Mucosa of rectum (tissue), 2 donors: Measurements from ENCODE around the gene ABR.
"Not testable (repeated sequence)": the region's sequence is repeated elsewhere in the genome, so short reads cannot be mapped to it uniquely, and the experiment has no call there.

Experiments
- H3K27ac ChIP-seq, 2 donors: one replicate each; pipeline ENCODE4 v1.7.0; 2013; ENCODE audit warnings: inconsistent platforms in 2 of 2, low read depth in 2 of 2, low read length in 2 of 2
- H3K27me3 ChIP-seq, 2 donors: one replicate each; pipeline ENCODE4 v1.7.0; 2013; ENCODE audit warnings: low read length in 2 of 2; ENCODE audit not compliant: control insufficient read depth in 2 of 2, insufficient read depth in 2 of 2
- H3K36me3 ChIP-seq, 2 donors: one replicate each; pipeline ENCODE4 v1.7.0; 2013; ENCODE audit warnings: low read length in 2 of 2; ENCODE audit not compliant: control insufficient read depth in 2 of 2, insufficient read depth in 2 of 2
- H3K4me1 ChIP-seq, 2 donors: one replicate each; pipeline ENCODE4 v1.7.0; 2013; ENCODE audit warnings: low read length in 2 of 2, mild to moderate bottlenecking in 1 of 2; ENCODE audit not compliant: control insufficient read depth in 2 of 2, insufficient read depth in 2 of 2
- H3K4me3 ChIP-seq, 2 donors: one replicate each; pipeline ENCODE4 v1.7.0; 2013; ENCODE audit warnings: low read length in 2 of 2
- H3K9ac ChIP-seq, 2 donors: one replicate each; pipeline ENCODE4 v1.7.0; 2013; ENCODE audit warnings: low read length in 2 of 2, low read depth in 1 of 2, mild to moderate bottlenecking in 1 of 2
- H3K9me3 ChIP-seq, 2 donors: one replicate each; pipeline ENCODE4 v1.7.0; 2013; ENCODE audit warnings: low read length in 2 of 2; ENCODE audit not compliant: control insufficient read depth in 2 of 2
- donor health status: healthy.
- donor health status: Normal muscosa, but diverticular disease.

The ABR gene

DNA sequence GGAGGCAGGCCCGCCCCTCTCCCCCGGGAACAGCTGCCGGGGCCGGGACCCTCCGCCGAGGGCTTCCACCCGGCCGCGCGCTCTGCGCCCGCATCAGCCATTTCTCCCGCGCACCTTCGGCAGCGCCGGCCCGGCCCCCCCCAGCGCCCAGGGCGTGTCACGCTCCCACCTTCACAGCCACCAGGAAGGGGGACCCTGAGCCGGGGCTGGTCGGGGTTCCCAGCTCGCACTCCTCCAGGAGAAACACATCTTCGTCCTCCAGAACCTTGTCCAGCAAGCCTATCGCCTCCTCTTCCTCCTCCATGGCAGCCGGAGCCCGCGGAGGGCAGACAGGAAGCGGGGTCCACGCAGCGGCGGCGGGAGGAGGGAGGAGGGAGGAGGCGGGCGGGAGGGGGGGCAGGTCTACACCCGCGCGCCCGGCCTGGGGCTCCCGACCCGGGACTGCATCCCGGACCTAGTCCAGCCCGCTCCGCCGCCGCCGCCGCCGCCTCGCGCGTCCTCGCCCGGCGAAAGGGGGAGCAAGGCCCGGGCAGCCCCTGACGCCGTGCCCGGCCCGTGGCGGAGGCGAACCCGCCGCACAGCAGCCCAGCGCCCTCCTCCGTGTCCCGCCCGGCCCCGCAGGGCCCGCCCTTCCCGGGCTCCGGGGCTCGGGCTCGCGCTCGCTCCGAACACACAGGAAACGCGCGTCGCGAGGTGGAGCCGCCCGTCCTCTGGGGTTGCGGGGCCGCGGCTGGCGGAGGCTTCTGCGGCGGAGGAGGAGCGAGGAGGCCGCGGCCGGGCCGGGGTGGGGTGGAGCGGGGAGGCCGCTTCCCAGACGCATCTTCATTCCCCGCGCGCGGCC is 70.8 kb downstream of the ABR start:
- Histone ChIP-seq H3K27me3 (no peaks in the 10 kb centered on the region), H3K9ac (peak overlapping the region; percentile 87 to 89)

GRCh38 chr17:1108478-1108764 is 71.4 kb downstream of the ABR start:
- peak overlapping the region; percentile 77 to 85 for H3K4me3 ChIP-seq
- peaks cover 10 to 12% of the 10 kb centered on the region in 2 donors for H3K36me3 ChIP-seq
- H3K9ac ChIP-seq, result peak overlapping the region; percentile 87 to 89
- H3K4me1 ChIP-seq, result peaks cover 48 to 56% of the 10 kb centered on the region in 2 donors
- no peaks in the 10 kb centered on the region for H3K9me3 ChIP-seq
- H3K27ac ChIP-seq, result peak overlapping the region; percentile 96 to 97
- no peaks in the 10 kb centered on the region for H3K27me3 ChIP-seq

More for the DNA sequence above, 70.8 kb downstream of the ABR start:
- peak overlapping the region; percentile 77 to 85 for H3K4me3 ChIP-seq
- H3K9me3 ChIP-seq, result no peaks in the 10 kb centered on the region
- peak overlapping the region; percentile 96 to 97 for H3K27ac ChIP-seq
- H3K4me1 ChIP-seq, result peaks cover 51 to 58% of the 10 kb centered on the region in 2 donors
- peaks cover 4 to 9% of the 10 kb centered on the region in 2 donors for H3K36me3 ChIP-seq

DNA sequence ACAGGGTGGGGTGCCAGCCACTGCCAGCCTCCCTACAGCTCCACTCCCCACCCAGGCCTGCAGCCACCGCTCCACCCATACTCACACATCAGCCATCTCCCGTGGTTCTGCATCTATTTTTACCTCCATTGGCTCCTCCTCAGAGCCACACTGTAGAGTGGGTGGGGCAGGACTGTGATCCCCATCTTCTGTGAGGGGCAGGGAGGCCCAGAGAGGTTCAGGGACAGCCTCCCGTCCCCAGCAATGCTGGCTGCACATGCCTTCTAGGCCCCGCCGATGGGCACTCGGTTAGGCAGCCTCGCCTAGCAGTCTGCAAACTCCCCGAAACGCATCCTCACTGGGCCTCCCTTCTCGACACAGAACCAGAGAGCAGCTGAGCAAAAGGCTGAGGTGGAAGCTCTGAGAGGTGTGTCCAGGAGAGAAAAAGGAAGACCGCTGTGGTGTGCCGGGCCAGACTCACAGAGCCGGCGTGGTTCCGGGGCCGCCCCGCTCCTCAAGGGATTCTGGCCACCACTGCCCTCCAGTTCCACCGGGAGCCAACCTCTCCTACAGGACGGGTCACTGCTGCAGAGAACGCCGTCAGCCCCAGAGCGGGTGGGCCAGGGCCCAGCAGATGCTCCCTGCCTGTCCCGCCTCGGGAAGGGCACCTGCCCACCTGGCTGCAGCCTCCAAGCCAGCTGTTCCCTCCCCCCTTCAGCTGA is 71.9 kb downstream of the ABR start:
- H3K27ac ChIP-seq, result peak overlapping the region; percentile 96 to 97
- peaks cover 13 to 14% of the 10 kb centered on the region in 2 donors for H3K36me3 ChIP-seq
- peak overlapping the region; percentile 87 to 89 for H3K9ac ChIP-seq
- peak overlapping the region; percentile 77 to 85 for H3K4me3 ChIP-seq
- no peaks in the 10 kb centered on the region for H3K27me3 ChIP-seq
- H3K4me1 ChIP-seq, result peaks cover 43 to 54% of the 10 kb centered on the region in 2 donors
- no peaks in the 10 kb centered on the region for H3K9me3 ChIP-seq

GRCh38 chr17:1107083-1107776 is 72.6 kb downstream of the ABR start:
- peak overlapping the region; percentile 77 to 85 for H3K4me3 ChIP-seq
- no peaks in the 10 kb centered on the region for H3K9me3 ChIP-seq
- H3K27ac ChIP-seq, result peak overlapping the region; percentile 96 to 97
- H3K27me3 ChIP-seq, result no peaks in the 10 kb centered on the region
- H3K36me3 ChIP-seq, result peaks cover 13 to 14% of the 10 kb centered on the region in 2 donors
- peaks cover 40 to 49% of the 10 kb centered on the region in 2 donors for H3K4me1 ChIP-seq
- peak overlapping the region; percentile 47 to 89 for H3K9ac ChIP-seq

DNA sequence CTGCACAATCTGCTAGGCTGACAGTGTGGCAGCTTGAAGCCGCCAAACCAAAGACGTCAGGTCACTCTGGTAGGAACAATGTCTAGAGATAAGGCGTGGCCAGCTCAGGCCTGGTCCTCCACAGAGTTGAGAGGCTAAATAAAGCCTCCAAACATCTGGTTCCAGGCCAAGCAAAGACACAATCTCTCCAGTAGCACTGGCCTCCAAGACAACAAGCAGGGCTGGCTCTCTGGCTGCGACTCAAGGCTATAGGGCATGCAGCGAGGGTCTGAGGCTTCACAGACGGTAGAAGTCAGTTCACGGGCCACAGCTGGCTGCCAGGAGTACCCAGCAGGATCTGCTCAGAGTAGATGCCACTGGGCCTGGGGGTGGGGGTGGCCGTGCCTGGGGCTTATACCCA is 75.6 kb downstream of the ABR start:
- no peak overlapping the region for H3K4me3 ChIP-seq
- peaks cover 17 to 25% of the 10 kb centered on the region in 2 donors for H3K36me3 ChIP-seq
- no peak overlapping the region for H3K9ac ChIP-seq
- H3K27ac ChIP-seq, result no peak overlapping the region
- no peaks in the 10 kb centered on the region for H3K9me3 ChIP-seq
- peaks cover 16 to 23% of the 10 kb centered on the region in 2 donors for H3K4me1 ChIP-seq
- no peaks in the 10 kb centered on the region for H3K27me3 ChIP-seq

DNA sequence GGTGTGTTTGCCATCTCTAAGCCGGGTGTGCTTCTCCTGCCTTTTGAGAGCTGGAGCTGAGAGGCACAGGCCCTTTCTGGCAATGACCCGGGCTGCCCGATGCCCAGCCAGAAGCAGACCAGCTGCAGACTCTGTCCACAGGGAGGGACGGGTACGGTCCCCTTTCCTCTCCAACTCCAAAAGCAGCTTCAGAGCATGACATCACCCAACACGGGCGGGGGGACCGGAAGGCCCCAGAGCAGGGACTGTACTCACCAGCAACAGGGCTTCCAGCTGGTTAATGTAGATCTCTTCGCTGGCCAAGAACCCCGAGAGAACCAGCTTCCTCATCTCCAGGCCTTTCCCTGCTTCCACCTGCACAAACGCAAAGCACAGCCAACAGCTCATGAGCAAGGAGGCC is 79.4 kb downstream of the ABR start:
- Histone ChIP-seq H3K27me3 (no peaks in the 10 kb centered on the region), H3K4me1 (peaks cover 7 to 14% of the 10 kb centered on the region in 2 donors), H3K9ac (no peak overlapping the region), H3K36me3 (peaks cover 25 to 28% of the 10 kb centered on the region in 2 donors), H3K9me3 (no peaks in the 10 kb centered on the region), H3K27ac (no peak overlapping the region), H3K4me3 (no peak overlapping the region)

DNA sequence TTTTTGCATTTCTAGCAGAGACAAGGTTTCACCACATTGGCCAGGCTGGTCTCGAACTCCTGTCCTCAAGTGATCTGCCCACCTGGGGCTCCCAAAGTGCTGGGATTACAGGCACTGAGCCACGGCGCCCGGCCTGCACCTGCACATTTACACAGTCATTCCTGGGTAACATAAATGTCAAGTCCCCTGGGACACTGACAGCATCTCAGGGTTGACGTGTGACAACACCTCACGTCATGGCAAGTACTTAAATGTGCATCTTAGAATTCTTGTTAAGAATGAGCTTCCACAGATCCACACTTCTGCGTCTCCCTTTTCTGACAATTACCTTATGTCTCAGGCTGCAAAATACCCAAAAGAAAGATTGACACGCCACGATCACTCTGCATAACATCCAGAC is 80.5 kb downstream of the ABR start:
- no peaks in the 10 kb centered on the region for H3K9me3 ChIP-seq
- peaks cover 7 to 16% of the 10 kb centered on the region in 2 donors for H3K4me1 ChIP-seq
- H3K36me3 ChIP-seq, result peaks cover 29 to 36% of the 10 kb centered on the region in 2 donors

DNA sequence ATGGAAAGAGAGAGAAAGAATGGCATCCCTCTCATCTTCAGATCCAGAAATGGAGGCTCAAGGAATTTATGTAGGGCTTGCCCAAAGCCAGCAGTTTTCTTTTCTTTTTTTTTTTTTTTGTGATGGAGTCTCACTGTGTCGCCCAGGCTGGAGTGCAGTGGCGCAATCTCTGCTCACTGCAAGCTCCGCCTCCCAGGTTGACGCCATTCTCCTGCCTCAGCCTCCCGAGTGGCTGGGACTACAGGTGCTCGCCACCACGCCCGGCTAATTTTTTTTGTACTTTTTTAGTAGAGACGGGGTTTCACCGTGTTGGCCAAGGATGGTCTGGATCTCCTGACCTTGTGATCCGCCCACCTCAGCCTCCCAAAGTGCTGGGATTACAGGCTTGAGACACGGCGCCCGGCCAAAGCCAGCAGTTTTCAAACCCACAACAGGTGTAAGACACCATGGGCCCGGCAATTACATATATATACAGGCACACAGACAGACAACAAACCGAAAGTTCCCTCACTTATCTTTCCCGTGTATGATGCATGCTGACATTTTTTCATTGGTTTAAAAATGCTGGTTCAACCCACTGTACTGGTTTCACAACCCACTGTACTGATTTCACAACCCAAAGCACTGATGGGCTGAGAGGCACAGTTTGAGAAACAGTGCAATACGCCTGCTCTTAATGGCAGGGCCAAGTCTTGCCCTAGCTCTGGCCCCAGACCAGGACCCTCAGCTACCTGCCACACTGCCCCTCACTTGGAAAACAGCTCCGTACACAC is 81.6 kb downstream of the ABR start:
- peaks cover 29% of the 10 kb centered on the region in 2 donors for H3K36me3 ChIP-seq
- not testable (repeated sequence) for H3K27me3 ChIP-seq

More for the DNA sequence above, 80.5 kb downstream of the ABR start:
- no peak overlapping the region for H3K4me3 ChIP-seq
- no peaks in the 10 kb centered on the region for H3K27me3 ChIP-seq
- no peak overlapping the region for H3K9ac ChIP-seq
- no peak overlapping the region for H3K27ac ChIP-seq

DNA sequence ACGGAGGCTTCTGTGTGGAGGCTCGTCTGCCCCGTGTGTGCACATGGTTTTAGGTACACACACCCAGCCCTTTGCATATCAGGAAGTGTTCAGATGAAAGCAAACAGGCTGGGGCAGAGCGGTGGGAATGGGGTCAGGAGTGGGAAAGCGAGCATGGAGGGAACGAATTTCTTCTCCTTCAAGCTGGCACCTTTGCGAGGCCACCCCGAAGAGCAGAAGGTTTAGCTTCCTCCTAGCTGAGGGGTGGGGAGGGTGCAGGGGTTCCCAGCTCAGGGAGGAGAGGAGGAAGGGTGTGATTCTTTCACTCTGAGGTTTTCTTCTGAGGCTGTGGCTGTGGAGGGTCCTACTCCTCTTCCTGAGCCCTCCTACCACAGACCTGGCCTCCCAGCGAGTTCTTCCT is 83.6 kb downstream of the ABR start:
- Histone ChIP-seq H3K36me3 (peaks cover 40 to 43% of the 10 kb centered on the region in 2 donors), H3K4me1 (peaks cover 7 to 16% of the 10 kb centered on the region in 2 donors), H3K27me3 (no peaks in the 10 kb centered on the region), H3K9me3 (no peaks in the 10 kb centered on the region), H3K27ac (peak overlapping the region; percentile 60 to 65), H3K9ac (no peak overlapping the region), H3K4me3 (no peak overlapping the region)

More for the DNA sequence above, 81.6 kb downstream of the ABR start:
- peaks cover 7 to 16% of the 10 kb centered on the region in 2 donors for H3K4me1 ChIP-seq
- not testable (repeated sequence) for H3K4me3 ChIP-seq, H3K27ac ChIP-seq, H3K9me3 ChIP-seq, H3K9ac ChIP-seq
